A549 (cell line): ENCODE measurements around the gene ITSN1. TPM values are rescaled to one million over a fixed set of nuclear protein-coding genes. Genes with fewer than 3 reads are reported as not detected.
A peak's percentile ranks its signal among the peaks of the same experiment; 100 is the strongest.

Source experiments
- ATAC-seq, 2 experiments: fragments of 200-7000 bp in 1 of 2; fragments of >200 bp in 1 of 2; cut with Nextera tagmentation in 1 of 2; cut with Tn5 transposase in 1 of 2; 3 replicates each; pipeline versions ENCODE4 v1.8.0 to v1.9.1; 2018 to 2020; ENCODE audit warnings: mild to moderate bottlenecking in 1 of 2, moderate library complexity in 1 of 2
- CTCF ChIA-PET: fragments of 300-600 bp; sonication (Branson Sonifier 250); formaldehyde crosslinking; extraction: SDS; loops from one replicate; lab custom pipeline; 2021; ENCODE audit warnings: antibody characterized with exemption, inconsistent platforms; lab: Yijun Ruan, JAX
- POLR2A ChIA-PET: fragments of 350-600 bp; formaldehyde crosslinking; extraction: SDS; loops from one replicate; lab custom pipeline; 2021; ENCODE audit warnings: antibody characterized with exemption, inconsistent platforms; lab: Yijun Ruan, JAX
- DNase-seq, 2 experiments: peaks; one replicate each; pipeline versions ENCODE4 v3.0.0 to v3.0.0-alpha.2; 2011 to 2016; ENCODE audit warnings: low read depth in 1 of 2, low spot score in 1 of 2
- FAIRE-seq: peaks from 2 replicates; lab custom pipeline; 2011; peaks lifted over from hg19 to GRCh38; lab: Jason Lieb, UNC
- H3K27ac ChIP-seq, 2 experiments: fragments of >200 bp; sonication (Bioruptor Twin); formaldehyde crosslinking; 3 replicates each; pipeline ENCODE4 v1.5.1; 2016 to 2017
- H3K4me1 ChIP-seq: fragments of >200 bp; sonication (Bioruptor Twin); formaldehyde crosslinking; 3 replicates; pipeline ENCODE4 v1.6.1; 2016
- H3K4me2 ChIP-seq: fragments of >200 bp; sonication (Bioruptor Twin); formaldehyde crosslinking; 3 replicates; pipeline ENCODE4 v1.6.1; 2016
- H3K4me3 ChIP-seq: fragments of >200 bp; sonication (Bioruptor Twin); formaldehyde crosslinking; 3 replicates; pipeline ENCODE4 v1.5.1; 2016
- H3K9me3 ChIP-seq: fragments of >200 bp; sonication (Bioruptor Twin); formaldehyde crosslinking; 3 replicates; pipeline ENCODE4 v1.6.1; 2016
- CEBPB ChIP-seq, 2 experiments: fragments of >200 bp in 1 of 2; sonication (Bioruptor Twin) in 1 of 2; formaldehyde crosslinking in 1 of 2; IDR thresholded peaks; 2 replicates each; pipeline ENCODE4 v1.6.1; 2012 to 2016
- EHF ChIP-seq: fragments of 250-450 bp; sonication (Bioruptor Pico); IDR thresholded peaks from 2 replicates; pipeline ENCODE4 v1.5.0; 2020; ENCODE audit warnings: mild to moderate bottlenecking
- EP300 ChIP-seq, 2 experiments: fragments of >200 bp; sonication (Bioruptor Twin); formaldehyde crosslinking; IDR thresholded peaks; 2 replicates in 1 of 2; 3 replicates in 1 of 2; pipeline ENCODE4 v1.6.1; 2016 to 2017
- FOSL2 ChIP-seq, 2 experiments: fragments of 450-650 bp in 1 of 2; fragments of >200 bp in 1 of 2; sonication (Bioruptor Twin) in 1 of 2; formaldehyde crosslinking; IDR thresholded peaks; 2 replicates each; pipeline versions ENCODE4 v1.5.0 to v1.6.1; 2016 to 2020; ENCODE audit warnings: mild to moderate bottlenecking in 1 of 2, moderate library complexity in 1 of 2
- GATA3 ChIP-seq: IDR thresholded peaks from 2 replicates; pipeline ENCODE4 v1.6.1; 2012; ENCODE audit warnings: borderline replicate concordance
- HEYL ChIP-seq: fragments of 250-450 bp; sonication (Bioruptor Pico); IDR thresholded peaks from 2 replicates; pipeline ENCODE4 v1.8.0; 2021; ENCODE audit warnings: mild to moderate bottlenecking, moderate library complexity
- HOXB13 ChIP-seq: fragments of 250-450 bp; sonication (Bioruptor Pico); IDR thresholded peaks from 2 replicates; pipeline ENCODE4 v1.5.0; 2020; ENCODE audit warnings: low read depth, mild to moderate bottlenecking, moderate library complexity
- MAFK ChIP-seq: fragments of 450-650 bp; IDR thresholded peaks from 2 replicates; pipeline ENCODE4 v1.6.1; 2014; ENCODE audit not compliant: partially characterized antibody
- NFE2L2 ChIP-seq: fragments of 150-350 bp; conservative IDR thresholded peaks from 2 replicates; pipeline ENCODE4 v1.6.1; 2014; ENCODE audit warnings: low read length
- PBX3 ChIP-seq: IDR thresholded peaks from 2 replicates; pipeline ENCODE4 v1.6.1; 2012
- POLR2AphosphoS2 ChIP-seq: conservative IDR thresholded peaks from 2 replicates; pipeline ENCODE4 v1.6.1; 2012; ENCODE audit warnings: low read length, improper control_type of control experiment, inconsistent platforms
- RAD21 ChIP-seq, 2 experiments: fragments of >200 bp in 1 of 2; sonication (Bioruptor Twin) in 1 of 2; formaldehyde crosslinking in 1 of 2; IDR thresholded peaks in 1 of 2; conservative IDR thresholded peaks in 1 of 2; 2 replicates in 1 of 2; 3 replicates in 1 of 2; pipeline ENCODE4 v1.6.1; 2012 to 2018; ENCODE audit warnings: inconsistent platforms in 1 of 2
- RNF2 ChIP-seq: fragments of 200-600 bp; sonication (generic); IDR thresholded peaks from 2 replicates; pipeline ENCODE4 v1.6.1; 2016; ENCODE audit warnings: low read depth, mild to moderate bottlenecking, antibody characterized with exemption, moderate library complexity, borderline replicate concordance
- SMC3 ChIP-seq: fragments of >200 bp; sonication (Bioruptor Twin); formaldehyde crosslinking; IDR thresholded peaks from 3 replicates; pipeline ENCODE4 v1.6.1; 2018; ENCODE audit warnings: inconsistent platforms
- TFCP2L1 ChIP-seq: fragments of 250-450 bp; sonication (Bioruptor Pico); IDR thresholded peaks from 2 replicates; pipeline ENCODE4 v1.5.0; 2021; ENCODE audit warnings: mild to moderate bottlenecking
- WGBS: methylation state at CpG from one replicate; pipeline ENCODE4 v1.1.6; 2017; ENCODE audit errors: missing lambda C conversion rate; 5-methylcytosine and 5-hydroxymethylcytosine counted together
- polyA plus RNA-seq, 4 experiments: library from polyadenylated mRNA; depleted of rRNA in 3 of 4; stranded (reverse); fragments of >200 nt; fragmentation: RNase III in 1 of 4; extraction: RNeasy Plus Mini Kit Qiagen cat#74134 plus additional on column Dnase treatment in 1 of 4; gene quantifications; 2 replicates in 3 of 4; 3 replicates in 1 of 4; pipeline ENCODE4 v1.2.3, GENCODE V29; 2011 to 2017
- TF ChIP-seq, protein P1 (sequence below): fragments of 250-450 bp; sonication (Bioruptor Pico); IDR thresholded peaks from 2 replicates; pipeline ENCODE4 v1.5.0; 2021; ENCODE audit warnings: mild to moderate bottlenecking, moderate library complexity, borderline replicate concordance
- TF ChIP-seq, protein P2 (sequence below): fragments of >200 bp; sonication (Bioruptor Twin); formaldehyde crosslinking; IDR thresholded peaks from 3 replicates; pipeline ENCODE4 v1.5.1; 2016
- TF ChIP-seq, protein P3 (sequence below): IDR thresholded peaks from 2 replicates; pipeline ENCODE4 v1.6.1; 2012; ENCODE audit warnings: low read depth, borderline replicate concordance
- TF ChIP-seq, protein P4 (sequence below): fragments of 200-600 bp; sonication (generic); IDR thresholded peaks from 2 replicates; pipeline ENCODE4 v1.6.1; 2016; ENCODE audit warnings: antibody characterized with exemption, mild to moderate bottlenecking, moderate library complexity

Gene ITSN1
- polyA plus RNA-seq, 2 of the 4 experiments (the other 2 are of a cell fraction) = 15.2 to 23.7 TPM

GRCh38 chr21:33894736-33895288 is 252.5 kb downstream of the ITSN1 start:
- POLR2A ChIA-PET = no interaction called here

More at GRCh38 chr21:33894736-33895288, 252.5 kb downstream of the ITSN1 start:
- TF ChIP-seq HOXB13 (CRISPR knock-in tag) (no peak), SMC3 (peak; percentile 65), RAD21 (conservative IDR thresholded peaks at IDR 0.05 in 1 of 2, IDR thresholded peaks at IDR 0.05 in 1 of 2) (peak; percentile 79), PBX3 (no peak), TFCP2L1 (CRISPR knock-in tag) (no peak), EP300 (IDR thresholded peaks at IDR 0.05) (no peak), POLR2AphosphoS2 (no peak), FOSL2 (IDR thresholded peaks at IDR 0.05) (no peak), FOSL2 (CRISPR knock-in tag; IDR thresholded peaks at IDR 0.05) (no peak), MAFK (no peak), CEBPB (IDR thresholded peaks at IDR 0.05) (no peak), RNF2 (no peak), GATA3 (no peak), NFE2L2 (no peak), HEYL (CRISPR knock-in tag) (no peak), EHF (no peak)
- TF ChIP-seq, protein P1, sequence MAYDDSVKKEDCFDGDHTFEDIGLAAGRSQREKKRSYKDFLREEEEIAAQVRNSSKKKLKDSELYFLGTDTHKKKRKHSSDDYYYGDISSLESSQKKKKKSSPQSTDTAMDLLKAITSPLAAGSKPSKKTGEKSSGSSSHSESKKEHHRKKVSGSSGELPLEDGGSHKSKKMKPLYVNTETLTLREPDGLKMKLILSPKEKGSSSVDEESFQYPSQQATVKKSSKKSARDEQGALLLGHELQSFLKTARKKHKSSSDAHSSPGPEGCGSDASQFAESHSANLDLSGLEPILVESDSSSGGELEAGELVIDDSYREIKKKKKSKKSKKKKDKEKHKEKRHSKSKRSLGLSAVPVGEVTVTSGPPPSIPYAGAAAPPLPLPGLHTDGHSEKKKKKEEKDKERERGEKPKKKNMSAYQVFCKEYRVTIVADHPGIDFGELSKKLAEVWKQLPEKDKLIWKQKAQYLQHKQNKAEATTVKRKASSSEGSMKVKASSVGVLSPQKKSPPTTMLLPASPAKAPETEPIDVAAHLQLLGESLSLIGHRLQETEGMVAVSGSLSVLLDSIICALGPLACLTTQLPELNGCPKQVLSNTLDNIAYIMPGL (CRISPR knock-in tag) = no peak
- TF ChIP-seq, protein P2, sequence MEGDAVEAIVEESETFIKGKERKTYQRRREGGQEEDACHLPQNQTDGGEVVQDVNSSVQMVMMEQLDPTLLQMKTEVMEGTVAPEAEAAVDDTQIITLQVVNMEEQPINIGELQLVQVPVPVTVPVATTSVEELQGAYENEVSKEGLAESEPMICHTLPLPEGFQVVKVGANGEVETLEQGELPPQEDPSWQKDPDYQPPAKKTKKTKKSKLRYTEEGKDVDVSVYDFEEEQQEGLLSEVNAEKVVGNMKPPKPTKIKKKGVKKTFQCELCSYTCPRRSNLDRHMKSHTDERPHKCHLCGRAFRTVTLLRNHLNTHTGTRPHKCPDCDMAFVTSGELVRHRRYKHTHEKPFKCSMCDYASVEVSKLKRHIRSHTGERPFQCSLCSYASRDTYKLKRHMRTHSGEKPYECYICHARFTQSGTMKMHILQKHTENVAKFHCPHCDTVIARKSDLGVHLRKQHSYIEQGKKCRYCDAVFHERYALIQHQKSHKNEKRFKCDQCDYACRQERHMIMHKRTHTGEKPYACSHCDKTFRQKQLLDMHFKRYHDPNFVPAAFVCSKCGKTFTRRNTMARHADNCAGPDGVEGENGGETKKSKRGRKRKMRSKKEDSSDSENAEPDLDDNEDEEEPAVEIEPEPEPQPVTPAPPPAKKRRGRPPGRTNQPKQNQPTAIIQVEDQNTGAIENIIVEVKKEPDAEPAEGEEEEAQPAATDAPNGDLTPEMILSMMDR = peak; percentile 55
- TF ChIP-seq, protein P3, sequence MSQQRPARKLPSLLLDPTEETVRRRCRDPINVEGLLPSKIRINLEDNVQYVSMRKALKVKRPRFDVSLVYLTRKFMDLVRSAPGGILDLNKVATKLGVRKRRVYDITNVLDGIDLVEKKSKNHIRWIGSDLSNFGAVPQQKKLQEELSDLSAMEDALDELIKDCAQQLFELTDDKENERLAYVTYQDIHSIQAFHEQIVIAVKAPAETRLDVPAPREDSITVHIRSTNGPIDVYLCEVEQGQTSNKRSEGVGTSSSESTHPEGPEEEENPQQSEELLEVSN = no peak
- TF ChIP-seq, protein P4, sequence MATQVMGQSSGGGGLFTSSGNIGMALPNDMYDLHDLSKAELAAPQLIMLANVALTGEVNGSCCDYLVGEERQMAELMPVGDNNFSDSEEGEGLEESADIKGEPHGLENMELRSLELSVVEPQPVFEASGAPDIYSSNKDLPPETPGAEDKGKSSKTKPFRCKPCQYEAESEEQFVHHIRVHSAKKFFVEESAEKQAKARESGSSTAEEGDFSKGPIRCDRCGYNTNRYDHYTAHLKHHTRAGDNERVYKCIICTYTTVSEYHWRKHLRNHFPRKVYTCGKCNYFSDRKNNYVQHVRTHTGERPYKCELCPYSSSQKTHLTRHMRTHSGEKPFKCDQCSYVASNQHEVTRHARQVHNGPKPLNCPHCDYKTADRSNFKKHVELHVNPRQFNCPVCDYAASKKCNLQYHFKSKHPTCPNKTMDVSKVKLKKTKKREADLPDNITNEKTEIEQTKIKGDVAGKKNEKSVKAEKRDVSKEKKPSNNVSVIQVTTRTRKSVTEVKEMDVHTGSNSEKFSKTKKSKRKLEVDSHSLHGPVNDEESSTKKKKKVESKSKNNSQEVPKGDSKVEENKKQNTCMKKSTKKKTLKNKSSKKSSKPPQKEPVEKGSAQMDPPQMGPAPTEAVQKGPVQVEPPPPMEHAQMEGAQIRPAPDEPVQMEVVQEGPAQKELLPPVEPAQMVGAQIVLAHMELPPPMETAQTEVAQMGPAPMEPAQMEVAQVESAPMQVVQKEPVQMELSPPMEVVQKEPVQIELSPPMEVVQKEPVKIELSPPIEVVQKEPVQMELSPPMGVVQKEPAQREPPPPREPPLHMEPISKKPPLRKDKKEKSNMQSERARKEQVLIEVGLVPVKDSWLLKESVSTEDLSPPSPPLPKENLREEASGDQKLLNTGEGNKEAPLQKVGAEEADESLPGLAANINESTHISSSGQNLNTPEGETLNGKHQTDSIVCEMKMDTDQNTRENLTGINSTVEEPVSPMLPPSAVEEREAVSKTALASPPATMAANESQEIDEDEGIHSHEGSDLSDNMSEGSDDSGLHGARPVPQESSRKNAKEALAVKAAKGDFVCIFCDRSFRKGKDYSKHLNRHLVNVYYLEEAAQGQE = no peak
- TF ChIP-seq, all 56 proteins: peak for 3
- WGBS = 11% methylated on average over 19 of the region's 20 CpGs
- DNase-seq (peak; percentile 61 to 77), ATAC-seq (peak; percentile 94 to 97), FAIRE-seq (no peak)
- H3K27ac ChIP-seq = peak overlapping the region in 1 of 2 experiments; percentile 53; a peak in 1 of 6 replicates
- H3K9me3 ChIP-seq = no peaks in the 10 kb centered on the region
- CTCF ChIA-PET = interaction anchor here (0.6 to 3.2 kb wide), 15 partner anchors 8 to 773 kb away, joined by 3 to 16 read pairs (median 3); no protein-coding TSS in a partner anchor
- peaks cover 3% of the 10 kb centered on the region; the same call in 1 of the 3 replicates for H3K4me1 ChIP-seq
- peak overlapping the region; percentile 81 for H3K4me2 ChIP-seq
- H3K4me3 ChIP-seq = peak overlapping the region; percentile 22; the same call in 1 of the 3 replicates
